ENCODE data around the gene THOP1.
"Not testable (repeated sequence)": the region's sequence is repeated elsewhere in the genome, so short reads cannot be mapped to it uniquely, and the experiment has no call there.

THOP1 gene

GRCh38 chr19:2782936-2783780, 2.1 kb upstream of the THOP1 start, which contains the start of gene SGTA:
Gene SGTA (minus strand): TSS chr19:2783273. CDS start chr19:2769068, 14,205 bp downstream.
- peak; percentile 95 for DNase-seq

GRCh38 chr19:2783781-2784145, 1.5 kb upstream of the THOP1 start:
- DNase-seq, result no peak

GRCh38 chr19:2787115-2787514, 1.8 kb downstream of the THOP1 start:
- no peak for DNase-seq

GRCh38 chr19:2788237-2788636, 2.9 kb downstream of the THOP1 start:
- no peak for DNase-seq

- no peak for DNase-seq
Measured at GRCh38 chr19:2790194-2790556, 4.9 kb downstream of the THOP1 start.

- DNase-seq, result no peak
Measured at GRCh38 chr19:2790557-2791271, 5.4 kb downstream of the THOP1 start.

- DNase-seq, result no peak
Measured at GRCh38 chr19:2791440-2791839, 6.1 kb downstream of the THOP1 start.

- no peak for DNase-seq
Measured at GRCh38 chr19:2791876-2792275, 6.6 kb downstream of the THOP1 start.

- not testable (repeated sequence) for DNase-seq
Measured at GRCh38 chr19:2792666-2793065, 7.4 kb downstream of the THOP1 start.

- DNase-seq, result no peak
Measured at GRCh38 chr19:2793126-2793525, 7.8 kb downstream of the THOP1 start.

- no peak for DNase-seq
Measured at GRCh38 chr19:2793577-2793976, 8.3 kb downstream of the THOP1 start.

- DNase-seq, result no peak
Measured at GRCh38 chr19:2795827-2796658, 10.7 kb downstream of the THOP1 start.

GRCh38 chr19:2796659-2797266, 11.5 kb downstream of the THOP1 start:
- no peak for DNase-seq

- no peak for DNase-seq
Measured at GRCh38 chr19:2797280-2797679, 12.0 kb downstream of the THOP1 start.

GRCh38 chr19:2798158-2798685, 12.9 kb downstream of the THOP1 start:
- DNase-seq, result no peak

GRCh38 chr19:2798733-2799132, 13.4 kb downstream of the THOP1 start:
- DNase-seq, result no peak

GRCh38 chr19:2799273-2800020, 14.1 kb downstream of the THOP1 start:
- DNase-seq, result no peak

GRCh38 chr19:2800506-2800905, 15.2 kb downstream of the THOP1 start:
- no peak for DNase-seq

- DNase-seq, result no peak
Measured at GRCh38 chr19:2802826-2803225, 17.5 kb downstream of the THOP1 start.

GRCh38 chr19:2803486-2804155, 18.3 kb downstream of the THOP1 start:
- no peak for DNase-seq

All from NCI-H526 treated with DMSO at 0.1 percent for 48 hours (cell line).